G401 (cell line): ENCODE data around the gene PIP4K2A. TPM values are rescaled to one million over a fixed set of nuclear protein-coding genes. Genes with fewer than 3 reads are reported as not detected.

Experiments used
- DNase-seq: peaks from one replicate; pipeline ENCODE4 v3.0.0-alpha.2; 2015; ENCODE audit warnings: low spot score
- in situ Hi-C: cut with HindIII; loops from 2 replicates; pipeline ENCODE4 v1.10.0; 2016; ENCODE audit warnings: low sequenced_read_pairs, mixed read lengths
- total RNA-seq: library from RNA; depleted of rRNA; stranded (reverse); fragments of >200 nt; shearing (Covaris generic); gene quantifications from 2 replicates; pipeline ENCODE4 v1.2.3, GENCODE V29; 2014

PIP4K2A gene
- total RNA-seq, 1 experiment from 2014 or later, result 39.2 TPM

GRCh38 chr10:22630234-22631174 is 83.9 kb downstream of the PIP4K2A start:
- in situ Hi-C loops, result no loop called here
- DNase-seq, result no peak

DNA sequence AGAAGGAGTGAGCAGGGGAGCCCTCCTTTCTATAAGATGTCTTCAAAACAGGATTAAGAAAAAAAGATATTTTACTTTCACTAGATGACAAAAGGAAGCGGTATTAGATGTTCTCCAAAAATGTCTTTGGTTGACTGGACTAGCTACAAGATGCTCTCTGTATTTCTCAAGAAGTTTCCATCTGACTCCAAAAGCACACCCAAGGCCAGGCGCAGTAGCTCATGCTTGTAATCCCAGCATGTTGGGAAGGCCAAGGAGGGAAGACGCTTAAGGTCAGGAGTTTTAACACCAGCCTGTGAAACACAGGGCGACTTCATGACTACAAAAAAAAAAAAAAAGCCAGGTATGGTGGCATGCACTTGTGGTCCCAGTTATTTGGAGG is 84.5 kb downstream of the PIP4K2A start:
- in situ Hi-C loops, result no loop called here
- DNase-seq, result no peak

DNA sequence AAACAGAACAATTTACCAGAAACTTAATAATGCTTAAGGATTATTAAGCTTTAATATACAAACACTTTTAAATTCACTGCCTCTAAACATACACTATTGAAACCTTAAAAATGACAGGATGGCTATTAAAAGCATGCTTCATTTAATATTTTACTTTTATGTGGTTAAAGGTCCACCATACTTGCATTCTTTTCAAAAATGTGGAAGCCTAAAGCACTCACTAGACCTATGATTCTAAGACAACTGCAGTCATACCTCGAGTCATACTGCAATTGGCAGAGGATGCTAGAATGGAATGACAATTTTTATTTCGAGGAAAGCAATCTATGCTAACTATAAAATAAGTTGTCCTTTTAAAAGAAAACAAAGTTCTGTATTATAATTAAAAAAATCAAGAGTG is 85.3 kb downstream of the PIP4K2A start:
- in situ Hi-C loops, result no loop called here
- DNase-seq, result no peak

DNA sequence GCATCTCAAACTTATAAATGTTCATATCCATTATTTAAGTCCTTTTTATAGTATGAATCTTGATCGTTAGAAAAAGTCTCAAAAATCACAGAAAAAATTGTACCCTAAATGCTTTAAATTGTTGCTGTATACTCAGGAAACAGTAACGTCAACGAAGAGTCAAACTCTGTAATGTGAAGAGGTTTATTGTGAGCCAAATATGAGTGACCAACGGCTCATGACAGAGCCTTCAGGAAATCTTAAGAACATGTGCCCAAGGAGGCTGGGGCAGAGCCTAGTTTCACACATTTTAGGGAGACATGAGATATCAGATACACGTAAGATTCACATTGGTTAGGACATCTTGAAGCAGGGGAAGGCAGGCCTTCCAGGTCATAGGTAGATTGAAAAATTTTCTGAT is 86.1 kb downstream of the PIP4K2A start:
- in situ Hi-C loops, result no loop called here
- no peak for DNase-seq

- no peak for DNase-seq
- in situ Hi-C loops, result no loop called here
Observed at GRCh38 chr10:22626784-22627183, 87.6 kb downstream of the PIP4K2A start.

DNA sequence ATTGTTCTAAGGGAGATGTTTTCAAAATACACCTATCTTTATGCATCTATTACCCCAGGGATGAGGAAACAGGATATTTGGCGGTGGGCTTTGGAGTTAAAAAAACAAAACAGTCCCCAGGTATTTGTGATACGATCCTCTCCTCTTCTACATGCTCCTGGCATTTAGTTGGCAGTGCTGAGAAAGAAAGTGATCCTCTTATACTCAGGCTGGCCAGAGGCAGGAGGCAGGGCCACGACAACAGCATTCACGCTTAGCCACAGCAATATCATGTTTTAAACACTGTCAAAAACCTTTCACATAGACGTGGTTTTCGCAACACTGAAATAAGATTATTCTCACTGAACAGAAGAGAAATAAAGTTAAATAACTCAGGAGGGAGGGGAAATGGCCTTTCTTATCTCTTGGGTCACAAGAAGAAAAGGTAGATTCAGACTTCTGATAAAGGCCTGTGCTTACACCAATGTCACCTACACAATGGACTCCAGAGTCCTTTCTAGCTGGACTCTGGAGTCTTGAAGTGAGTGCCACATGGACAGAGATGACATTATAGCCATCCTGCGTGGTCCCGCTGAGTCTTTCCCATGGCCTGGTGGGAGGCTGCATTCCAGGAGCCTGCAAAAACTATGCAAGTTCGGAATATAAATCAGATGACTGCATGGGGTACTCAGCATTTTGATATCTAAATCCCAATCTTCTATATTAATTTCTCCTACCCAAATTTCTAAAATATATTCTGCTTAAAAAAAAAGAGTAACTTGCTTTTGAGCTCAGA is 88.7 kb downstream of the PIP4K2A start:
- in situ Hi-C loops, result no loop called here
- no peak for DNase-seq

DNA sequence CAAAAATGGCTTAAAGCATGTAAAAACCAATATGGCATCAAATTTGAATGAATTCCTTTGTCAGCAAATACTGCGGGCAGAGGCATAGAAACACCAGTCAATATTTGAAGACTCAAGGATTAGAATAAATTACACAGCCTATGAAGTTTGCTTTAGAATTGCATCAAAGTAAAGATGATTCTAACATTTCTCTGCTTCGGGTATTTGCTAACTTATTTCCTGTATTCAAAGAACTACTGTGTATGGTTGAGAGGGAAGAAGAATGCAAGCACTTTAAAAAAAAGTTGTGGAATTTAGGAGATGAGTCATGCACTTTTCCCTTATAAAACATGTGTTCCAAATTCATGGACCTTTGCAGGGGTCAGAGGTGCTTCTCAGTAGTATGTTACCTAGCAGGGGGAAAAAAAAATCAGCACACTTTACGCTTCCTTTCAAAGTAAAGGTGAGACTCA is 90.1 kb downstream of the PIP4K2A start:
- in situ Hi-C loops, result no loop called here
- DNase-seq, result no peak

DNA sequence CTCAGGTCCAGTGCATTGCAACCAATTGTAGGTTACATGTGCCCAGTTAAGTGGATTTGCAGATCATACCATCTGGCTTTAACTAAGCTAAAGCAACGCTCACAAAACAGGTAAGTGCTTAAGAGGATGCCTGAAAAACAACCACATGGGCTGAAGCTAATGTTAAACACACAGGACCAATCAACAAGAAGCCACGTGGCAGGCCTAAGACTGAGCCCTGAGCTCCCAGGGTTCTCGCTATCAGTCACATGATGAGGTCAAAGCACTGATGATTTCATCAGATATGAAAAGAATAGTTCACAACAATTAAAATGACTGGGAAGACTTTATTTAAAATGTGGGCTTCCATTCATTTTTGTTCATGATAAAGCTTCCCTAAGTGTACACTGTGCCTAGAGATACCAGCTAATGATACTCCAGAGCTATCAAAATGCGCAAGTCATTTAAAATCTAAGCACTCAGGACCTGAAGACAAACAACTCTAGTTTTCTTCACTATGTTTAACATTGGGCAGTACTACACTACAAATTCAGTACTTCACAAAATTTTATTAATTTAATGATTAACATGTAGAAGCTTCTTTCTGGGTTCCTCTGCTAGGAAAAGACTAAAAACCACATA is 90.6 kb downstream of the PIP4K2A start:
- DNase-seq, result no peak
- in situ Hi-C loops, result no loop called here

GRCh38 chr10:22622242-22622806 is 92.1 kb downstream of the PIP4K2A start:
- in situ Hi-C loops, result no loop called here

GRCh38 chr10:22621726-22622125 is 92.7 kb downstream of the PIP4K2A start:
- no peak for DNase-seq
- in situ Hi-C loops, result no loop called here

More at GRCh38 chr10:22622242-22622806, 92.1 kb downstream of the PIP4K2A start:
- DNase-seq, result no peak

- no peak for DNase-seq
- in situ Hi-C loops, result no loop called here
Observed at GRCh38 chr10:22620929-22621328, 93.4 kb downstream of the PIP4K2A start.

- in situ Hi-C loops, result no loop called here
- no peak for DNase-seq
Observed at GRCh38 chr10:22620140-22620857, 94.1 kb downstream of the PIP4K2A start.

- in situ Hi-C loops, result no loop called here
- no peak for DNase-seq
Observed at GRCh38 chr10:22619101-22619500, 95.3 kb downstream of the PIP4K2A start.

- DNase-seq, result no peak
- in situ Hi-C loops, result no loop called here
Observed at GRCh38 chr10:22618078-22618785, 96.1 kb downstream of the PIP4K2A start.

DNA sequence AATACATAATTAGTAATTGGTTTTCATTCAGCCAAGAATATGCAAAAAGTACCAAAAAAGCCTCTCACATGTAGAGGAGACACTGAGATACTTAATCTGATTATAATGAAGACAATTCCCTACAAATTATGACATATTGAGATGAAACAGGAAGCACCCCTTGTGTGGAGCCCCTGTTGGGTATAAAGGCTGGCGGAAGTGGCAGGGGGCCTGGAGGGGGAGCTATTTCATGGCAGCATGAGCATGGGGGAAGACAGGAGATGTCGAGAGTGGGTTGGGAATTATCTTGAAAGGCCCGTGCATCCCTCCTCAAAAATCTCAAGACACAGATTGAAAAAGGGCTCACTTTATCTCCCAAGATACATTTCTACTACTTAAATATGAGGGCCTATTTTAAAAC is 96.9 kb downstream of the PIP4K2A start:
- in situ Hi-C loops, result no loop called here

DNA sequence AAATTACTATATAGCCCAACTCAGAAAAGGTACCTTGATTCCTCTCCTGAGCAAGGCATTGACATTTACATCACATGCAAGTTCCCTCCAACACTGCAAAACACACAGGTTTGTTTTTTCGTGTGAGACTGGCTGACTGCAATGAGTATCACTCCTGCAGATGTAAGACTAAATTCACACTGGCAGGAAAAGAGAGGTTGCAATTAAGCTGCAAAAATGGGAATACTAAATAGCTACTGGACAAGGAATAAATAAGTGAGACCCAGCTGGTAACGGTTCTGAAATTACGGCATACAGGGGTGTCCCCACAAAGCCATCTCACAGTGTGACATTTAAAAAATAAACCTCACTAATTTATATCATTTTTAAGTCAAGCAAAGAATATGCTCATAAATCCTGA is 97.3 kb downstream of the PIP4K2A start:
- no peak for DNase-seq
- in situ Hi-C loops, result no loop called here

More for the DNA sequence above, 96.9 kb downstream of the PIP4K2A start:
- no peak for DNase-seq

DNA sequence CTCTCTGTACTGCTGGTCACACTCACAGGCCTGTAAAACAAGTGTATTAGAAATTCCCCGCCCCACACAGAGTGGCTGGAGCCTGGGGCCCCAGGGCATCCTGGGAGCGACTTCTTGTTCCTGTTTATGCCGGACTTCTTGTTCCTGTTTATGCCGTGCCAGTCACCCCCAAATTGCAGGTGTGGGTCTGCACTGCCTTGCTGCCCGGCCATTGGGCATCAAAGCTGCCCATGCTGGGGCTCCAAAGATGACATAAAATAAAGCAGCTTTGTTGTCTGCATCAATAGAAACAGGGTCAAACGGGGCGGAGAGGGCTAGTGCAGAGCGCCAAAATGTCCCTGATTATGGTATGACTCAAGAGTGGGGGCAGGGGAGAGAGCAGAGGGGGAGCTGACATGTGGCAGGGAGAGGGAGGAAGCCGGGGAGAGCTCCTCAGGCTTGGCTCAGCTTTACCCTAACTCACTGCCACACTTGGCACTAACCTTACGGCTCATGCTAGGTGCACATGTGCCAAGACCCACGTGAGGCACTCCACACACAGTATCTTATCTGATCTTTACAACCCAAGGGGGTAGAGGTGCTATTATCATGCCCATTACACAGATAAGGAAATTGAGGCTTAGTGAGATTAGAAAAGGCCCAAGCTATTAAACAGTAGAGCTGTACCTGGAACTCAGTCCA is 98.4 kb downstream of the PIP4K2A start:
- in situ Hi-C loops, result no loop called here
- DNase-seq, result no peak

GRCh38 chr10:22615101-22615500 is 99.3 kb downstream of the PIP4K2A start:
- in situ Hi-C loops, result no loop called here
- no peak for DNase-seq
